Caco-2 (cell line): Measurements from ENCODE around the gene FCN2. TPM values are rescaled to one million over a fixed set of nuclear protein-coding genes. Genes with fewer than 3 reads are reported as not detected.

Experiments used
- BruUV-seq: library from RNA; stranded (reverse); fragments of 400-500 nt; replicated peaks from 2 replicates; lab custom pipeline; 2021; lab: Mats Ljungman, UMichigan
- CTCF ChIA-PET: fragments of 300-600 bp; sonication (Branson Sonifier 250); formaldehyde crosslinking; loops from one replicate; lab custom pipeline; 2022; ENCODE audit warnings: antibody characterized with exemption; lab: Charles Lee
- POLR2A ChIA-PET: fragments of 300-600 bp; sonication (Branson Sonifier 250); formaldehyde crosslinking; loops from one replicate; lab custom pipeline; 2022; ENCODE audit warnings: antibody characterized with exemption; lab: Charles Lee
- DNase-seq, 2 experiments: peaks; one replicate each; pipeline versions ENCODE4 v3.0.0 to v3.0.0-alpha.2; 2020 to 2022
- H3K27me3 ChIP-seq: replicated peaks from 2 replicates; pipeline ENCODE4 v1.6.0; 2011; ENCODE audit warnings: low read length; ENCODE audit not compliant: control insufficient read depth, insufficient read depth
- H3K36me3 ChIP-seq: 2 replicates; pipeline ENCODE4 v1.5.1; 2011; ENCODE audit warnings: low read length; ENCODE audit not compliant: control insufficient read depth, insufficient read depth
- H3K4me1 ChIP-seq: fragments of 250-450 bp; sonication (Bioruptor Pico); 2 replicates; pipeline ENCODE4 v1.5.1; 2020; ENCODE audit warnings: mild to moderate bottlenecking
- H3K4me3 ChIP-seq: 2 replicates; pipeline ENCODE4 v1.5.1; 2011; ENCODE audit warnings: low read depth, mild to moderate bottlenecking, control low read depth, low read length
- H3K9me3 ChIP-seq: fragments of 250-450 bp; sonication (Bioruptor Pico); 2 replicates; pipeline ENCODE4 v1.5.1; 2020; ENCODE audit warnings: mild to moderate bottlenecking, moderate library complexity
- H3K27ac Mint-ChIP-seq: one replicate; pipeline ENCODE4 v1.8.0; 2022; ENCODE audit warnings: mixed read lengths; ENCODE audit not compliant: unreplicated experiment
- H3K27me3 Mint-ChIP-seq: one replicate; pipeline ENCODE4 v1.8.0; 2022; ENCODE audit warnings: mixed read lengths; ENCODE audit not compliant: insufficient read depth, unreplicated experiment
- H3K36me3 Mint-ChIP-seq: one replicate; pipeline ENCODE4 v1.8.0; 2022; ENCODE audit warnings: mild to moderate bottlenecking, mixed read lengths; ENCODE audit not compliant: insufficient read depth, unreplicated experiment
- H3K4me1 Mint-ChIP-seq: one replicate; pipeline ENCODE4 v1.8.0; 2022; ENCODE audit warnings: low read depth, mixed read lengths; ENCODE audit not compliant: unreplicated experiment
- H3K4me3 Mint-ChIP-seq: one replicate; pipeline ENCODE4 v1.8.0; 2022; ENCODE audit warnings: mild to moderate bottlenecking, moderate library complexity, mixed read lengths; ENCODE audit not compliant: unreplicated experiment
- H3K9me3 Mint-ChIP-seq: one replicate; pipeline ENCODE4 v1.8.0; 2022; ENCODE audit warnings: mixed read lengths; ENCODE audit not compliant: unreplicated experiment
- intact Hi-C: fragments of 100-400 bp; cut with micrococcal nuclease; formaldehyde crosslinking; loops from one replicate; pipeline ENCODE4 v1.10.0; 2022; ENCODE audit not compliant: unreplicated experiment
- total RNA-seq: library from RNA; stranded (reverse); gene quantifications from 2 replicates; pipeline ENCODE4 v1.2.3, GENCODE V29; 2022
- TF ChIP-seq, protein P1 (sequence below), 2 experiments: fragments of 200-600 bp in 1 of 2; IDR thresholded peaks; 1 replicate in 1 of 2; 2 replicates in 1 of 2; pipeline versions ENCODE4 v1.5.1 to v1.8.0; 2011 to 2022; ENCODE audit warnings: antibody characterized with exemption in 1 of 2, control low read depth in 1 of 2, inconsistent platforms in 1 of 2, low read depth in 1 of 2, low read length in 1 of 2, mild to moderate bottlenecking in 1 of 2, moderate library complexity in 1 of 2; ENCODE audit not compliant: insufficient read depth in 1 of 2, severe bottlenecking in 1 of 2, unreplicated experiment in 1 of 2

The FCN2 gene
- total RNA-seq, 1 experiment from 2014 or later: not detected

DNA sequence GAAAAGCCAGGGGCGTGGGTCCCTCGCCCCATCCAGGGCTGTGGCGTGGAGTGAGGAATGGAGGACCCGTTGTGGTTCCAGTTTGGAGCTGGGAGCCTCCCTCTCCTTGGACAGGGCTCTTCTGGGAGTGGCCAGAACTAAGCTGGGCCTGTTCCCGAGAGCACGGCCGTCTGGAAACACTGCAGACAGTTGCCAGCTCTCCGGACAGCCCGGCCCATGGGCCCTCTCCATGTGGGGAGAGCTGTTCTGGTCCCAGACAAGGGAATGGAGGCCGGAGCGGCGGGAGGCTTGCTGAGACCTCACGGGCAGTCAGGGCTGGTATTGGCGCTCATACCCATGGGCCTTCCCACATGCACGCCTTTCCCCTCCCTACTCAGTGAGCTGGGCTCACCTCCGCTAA lies 45.2 kb upstream of the FCN2 start:
- POLR2A ChIA-PET: no interaction called here
- Mint-ChIP-seq H3K27me3 (peaks cover 4% of the 10 kb centered on the region), H3K36me3 (no peaks in the 10 kb centered on the region), H3K4me1 (no peaks in the 10 kb centered on the region), H3K9me3 (no peaks in the 10 kb centered on the region), H3K27ac (no peak overlapping the region), H3K4me3 (no peak overlapping the region)
- CTCF ChIA-PET: no interaction called here
- Histone ChIP-seq H3K9me3 (no peaks in the 10 kb centered on the region), H3K27me3 (no peaks in the 10 kb centered on the region), H3K36me3 (no peaks in the 10 kb centered on the region), H3K4me1 (no peaks in the 10 kb centered on the region), H3K4me3 (no peak overlapping the region)
- intact Hi-C loops: no loop called here
- TF ChIP-seq, protein P1, sequence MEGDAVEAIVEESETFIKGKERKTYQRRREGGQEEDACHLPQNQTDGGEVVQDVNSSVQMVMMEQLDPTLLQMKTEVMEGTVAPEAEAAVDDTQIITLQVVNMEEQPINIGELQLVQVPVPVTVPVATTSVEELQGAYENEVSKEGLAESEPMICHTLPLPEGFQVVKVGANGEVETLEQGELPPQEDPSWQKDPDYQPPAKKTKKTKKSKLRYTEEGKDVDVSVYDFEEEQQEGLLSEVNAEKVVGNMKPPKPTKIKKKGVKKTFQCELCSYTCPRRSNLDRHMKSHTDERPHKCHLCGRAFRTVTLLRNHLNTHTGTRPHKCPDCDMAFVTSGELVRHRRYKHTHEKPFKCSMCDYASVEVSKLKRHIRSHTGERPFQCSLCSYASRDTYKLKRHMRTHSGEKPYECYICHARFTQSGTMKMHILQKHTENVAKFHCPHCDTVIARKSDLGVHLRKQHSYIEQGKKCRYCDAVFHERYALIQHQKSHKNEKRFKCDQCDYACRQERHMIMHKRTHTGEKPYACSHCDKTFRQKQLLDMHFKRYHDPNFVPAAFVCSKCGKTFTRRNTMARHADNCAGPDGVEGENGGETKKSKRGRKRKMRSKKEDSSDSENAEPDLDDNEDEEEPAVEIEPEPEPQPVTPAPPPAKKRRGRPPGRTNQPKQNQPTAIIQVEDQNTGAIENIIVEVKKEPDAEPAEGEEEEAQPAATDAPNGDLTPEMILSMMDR (IDR thresholded peaks at IDR 0.05; ENCODE audit: insufficient read depth in 1 of 2, low read depth in 1 of 2, low read length in 1 of 2, severe bottlenecking in 1 of 2, unreplicated experiment in 1 of 2): no peak
- no peak for DNase-seq
- no TSS peak for BruUV-seq

DNA sequence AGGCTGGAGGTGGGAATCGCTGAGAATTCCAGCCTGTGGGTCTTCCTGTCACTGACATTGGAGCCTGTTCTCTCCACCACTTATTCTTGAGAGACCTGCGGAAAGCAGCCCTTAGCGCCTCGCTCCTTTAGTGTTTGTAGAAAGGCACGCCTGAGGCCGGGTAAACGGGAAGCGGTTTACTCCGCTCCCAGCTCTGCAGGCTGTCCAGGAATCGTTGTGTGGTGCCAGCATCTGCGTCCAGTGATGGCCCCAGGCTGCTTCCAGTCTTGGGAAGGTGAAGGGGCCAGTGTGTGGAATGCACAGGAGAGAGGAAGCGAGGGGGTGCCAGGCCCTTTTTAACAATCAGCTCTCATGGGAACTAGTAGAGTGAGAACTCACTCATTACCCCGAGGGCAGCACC lies 44.6 kb upstream of the FCN2 start:
- no TSS peak for BruUV-seq
- CTCF ChIA-PET: no interaction called here
- no peak for DNase-seq
- Histone ChIP-seq H3K36me3 (no peaks in the 10 kb centered on the region), H3K4me1 (no peaks in the 10 kb centered on the region), H3K27me3 (no peaks in the 10 kb centered on the region), H3K4me3 (no peak overlapping the region), H3K9me3 (no peaks in the 10 kb centered on the region)
- Mint-ChIP-seq H3K9me3 (no peaks in the 10 kb centered on the region), H3K36me3 (no peaks in the 10 kb centered on the region), H3K27me3 (peaks cover 4% of the 10 kb centered on the region), H3K4me1 (no peaks in the 10 kb centered on the region), H3K4me3 (no peak overlapping the region), H3K27ac (no peak overlapping the region)
- POLR2A ChIA-PET: no interaction called here
- TF ChIP-seq, protein P1 (IDR thresholded peaks at IDR 0.05; ENCODE audit: insufficient read depth in 1 of 2, low read depth in 1 of 2, low read length in 1 of 2, severe bottlenecking in 1 of 2, unreplicated experiment in 1 of 2): no peak
- intact Hi-C loops: no loop called here

DNA sequence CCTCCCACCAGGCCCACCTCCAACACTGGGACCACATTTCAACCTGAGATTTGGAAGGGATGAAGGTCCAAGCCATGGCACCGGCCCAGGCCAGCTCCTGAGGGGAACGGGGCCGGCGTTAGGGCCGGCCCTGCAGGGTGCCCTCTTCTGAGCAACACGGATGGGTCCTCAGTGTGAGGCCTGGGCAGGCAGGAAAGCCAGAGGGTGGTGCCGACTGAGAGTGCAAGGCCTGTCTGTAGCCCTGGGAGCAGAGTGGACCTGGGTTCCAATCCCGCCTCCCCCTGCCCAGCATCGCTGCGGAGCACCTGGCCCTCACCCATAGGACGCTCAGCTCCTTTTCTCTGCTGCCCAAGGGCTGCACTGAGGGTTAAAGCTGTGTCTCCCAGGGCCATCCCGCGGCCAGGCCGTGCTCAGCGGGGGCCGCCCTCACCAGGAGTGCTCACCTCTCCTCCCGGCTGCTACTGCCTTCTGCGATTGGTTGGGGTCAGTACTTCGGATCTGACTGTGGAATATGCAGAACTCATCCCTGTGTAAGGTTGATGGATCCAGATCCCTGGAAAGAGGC lies 44.1 kb upstream of the FCN2 start:
- CTCF ChIA-PET: no interaction called here
- no peak overlapping the region for H3K4me3 Mint-ChIP-seq
- intact Hi-C loops: no loop called here

More for the DNA sequence above, 44.1 kb upstream of the FCN2 start:
- TF ChIP-seq, protein P1 (IDR thresholded peaks at IDR 0.05; ENCODE audit: insufficient read depth in 1 of 2, low read depth in 1 of 2, low read length in 1 of 2, severe bottlenecking in 1 of 2, unreplicated experiment in 1 of 2): no peak
- Histone ChIP-seq H3K4me3 (no peak overlapping the region), H3K36me3 (no peaks in the 10 kb centered on the region), H3K27me3 (no peaks in the 10 kb centered on the region), H3K9me3 (no peaks in the 10 kb centered on the region), H3K4me1 (no peaks in the 10 kb centered on the region)
- H3K4me1 Mint-ChIP-seq: no peaks in the 10 kb centered on the region
- BruUV-seq: no TSS peak
- POLR2A ChIA-PET: no interaction called here
- no peak overlapping the region for H3K27ac Mint-ChIP-seq
- DNase-seq: no peak
- no peaks in the 10 kb centered on the region for H3K36me3 Mint-ChIP-seq
- peaks cover 4% of the 10 kb centered on the region for H3K27me3 Mint-ChIP-seq
- H3K9me3 Mint-ChIP-seq: no peaks in the 10 kb centered on the region
